Glutamatergic neuron (in vitro differentiated cells): Measurements from ENCODE around the gene CUL1. TPM values are rescaled to one million over a fixed set of nuclear protein-coding genes. Genes with fewer than 3 reads are reported as not detected.
A peak's percentile ranks its signal among the peaks of the same experiment; 100 is the strongest.

Source experiments
- DNase-seq: peaks from one replicate; pipeline ENCODE4 v3.0.0; 2022
- H3K27ac Mint-ChIP-seq: one replicate; pipeline ENCODE4 v1.8.0; 2020; ENCODE audit warnings: mild to moderate bottlenecking, mixed read lengths, inconsistent platforms; ENCODE audit not compliant: unreplicated experiment
- H3K27me3 Mint-ChIP-seq: one replicate; pipeline ENCODE4 v1.8.0; 2020; ENCODE audit warnings: mild to moderate bottlenecking, moderate library complexity, mixed read lengths, inconsistent platforms; ENCODE audit not compliant: unreplicated experiment
- H3K36me3 Mint-ChIP-seq: one replicate; pipeline ENCODE4 v1.8.0; 2020; ENCODE audit warnings: mild to moderate bottlenecking, mixed read lengths, inconsistent platforms; ENCODE audit not compliant: unreplicated experiment
- H3K4me1 Mint-ChIP-seq: one replicate; pipeline ENCODE4 v1.8.0; 2020; ENCODE audit warnings: mild to moderate bottlenecking, low read depth, mixed read lengths, inconsistent platforms; ENCODE audit not compliant: unreplicated experiment
- H3K4me3 Mint-ChIP-seq: one replicate; pipeline ENCODE4 v1.8.0; 2020; ENCODE audit warnings: mild to moderate bottlenecking, mixed read lengths, inconsistent platforms; ENCODE audit not compliant: unreplicated experiment
- H3K9me3 Mint-ChIP-seq: one replicate; pipeline ENCODE4 v1.8.0; 2020; ENCODE audit warnings: mild to moderate bottlenecking, moderate library complexity, mixed read lengths, inconsistent platforms; ENCODE audit not compliant: unreplicated experiment
- CTCF ChIP-seq: fragments of 200-600 bp; sonication (generic); IDR thresholded peaks from one replicate; pipeline ENCODE4 v1.5.0; 2021; ENCODE audit not compliant: partially characterized antibody, unreplicated experiment
- total RNA-seq: library from RNA; stranded (reverse); fragmentation: NEBNext Ultra II Directional; extraction: Animal tissue kit (Norgen Biotek cat#: 25700); gene quantifications from one replicate; pipeline ENCODE4 v1.2.1, GENCODE V29; 2021; ENCODE audit not compliant: unreplicated experiment

CUL1 gene
- total RNA-seq, 1 donor from 2014 or later = 65.0 TPM

DNA sequence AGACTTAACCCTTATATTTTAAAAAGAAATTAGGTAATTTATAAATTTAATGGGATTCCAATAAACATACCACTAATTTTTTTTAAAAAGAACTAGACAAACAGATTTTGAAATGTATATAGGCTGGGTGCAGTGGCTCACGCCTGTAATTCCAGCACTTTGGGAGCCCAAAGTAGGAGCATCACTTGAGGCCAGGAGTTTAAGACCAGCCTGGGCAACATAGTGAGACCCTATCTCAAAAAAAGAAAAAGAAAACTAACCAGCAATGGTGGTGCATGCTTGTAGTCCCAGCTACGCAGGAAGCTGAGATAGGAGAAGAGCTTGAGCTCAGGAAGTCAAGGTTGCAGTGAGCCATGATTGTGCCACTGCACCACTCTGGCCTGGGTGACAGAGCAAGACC is 122.7 kb downstream of the CUL1 start:
- Mint-ChIP-seq H3K4me1 (peaks cover 2% of the 10 kb centered on the region), H3K27me3 (no peaks in the 10 kb centered on the region), H3K27ac (no peak overlapping the region), H3K9me3 (no peaks in the 10 kb centered on the region), H3K36me3 (no peaks in the 10 kb centered on the region), H3K4me3 (no peak overlapping the region)
- TF ChIP-seq CTCF = no peak
- DNase-seq = no peak

- Mint-ChIP-seq H3K4me3 (no peak overlapping the region), H3K9me3 (no peaks in the 10 kb centered on the region), H3K4me1 (peaks cover 2% of the 10 kb centered on the region), H3K27ac (no peak overlapping the region), H3K36me3 (no peaks in the 10 kb centered on the region), H3K27me3 (no peaks in the 10 kb centered on the region)
- no peak for TF ChIP-seq CTCF
- DNase-seq = no peak
These were observed 126.2 kb downstream of the CUL1 start for GRCh38 chr7:148824864-148825263.

- Mint-ChIP-seq H3K9me3 (no peaks in the 10 kb centered on the region), H3K36me3 (no peaks in the 10 kb centered on the region), H3K27ac (no peak overlapping the region), H3K4me1 (peaks cover 2% of the 10 kb centered on the region), H3K27me3 (no peaks in the 10 kb centered on the region), H3K4me3 (no peak overlapping the region)
- no peak for DNase-seq
- TF ChIP-seq CTCF = no peak
These were observed 126.6 kb downstream of the CUL1 start for GRCh38 chr7:148825338-148825737.

- Mint-ChIP-seq H3K4me1 (no peaks in the 10 kb centered on the region), H3K9me3 (peaks cover 2% of the 10 kb centered on the region), H3K4me3 (no peak overlapping the region), H3K27ac (no peak overlapping the region), H3K27me3 (peaks cover 2% of the 10 kb centered on the region), H3K36me3 (no peaks in the 10 kb centered on the region)
- DNase-seq = no peak
- TF ChIP-seq CTCF = no peak
These were observed 130.3 kb downstream of the CUL1 start for GRCh38 chr7:148828965-148829364.

DNA sequence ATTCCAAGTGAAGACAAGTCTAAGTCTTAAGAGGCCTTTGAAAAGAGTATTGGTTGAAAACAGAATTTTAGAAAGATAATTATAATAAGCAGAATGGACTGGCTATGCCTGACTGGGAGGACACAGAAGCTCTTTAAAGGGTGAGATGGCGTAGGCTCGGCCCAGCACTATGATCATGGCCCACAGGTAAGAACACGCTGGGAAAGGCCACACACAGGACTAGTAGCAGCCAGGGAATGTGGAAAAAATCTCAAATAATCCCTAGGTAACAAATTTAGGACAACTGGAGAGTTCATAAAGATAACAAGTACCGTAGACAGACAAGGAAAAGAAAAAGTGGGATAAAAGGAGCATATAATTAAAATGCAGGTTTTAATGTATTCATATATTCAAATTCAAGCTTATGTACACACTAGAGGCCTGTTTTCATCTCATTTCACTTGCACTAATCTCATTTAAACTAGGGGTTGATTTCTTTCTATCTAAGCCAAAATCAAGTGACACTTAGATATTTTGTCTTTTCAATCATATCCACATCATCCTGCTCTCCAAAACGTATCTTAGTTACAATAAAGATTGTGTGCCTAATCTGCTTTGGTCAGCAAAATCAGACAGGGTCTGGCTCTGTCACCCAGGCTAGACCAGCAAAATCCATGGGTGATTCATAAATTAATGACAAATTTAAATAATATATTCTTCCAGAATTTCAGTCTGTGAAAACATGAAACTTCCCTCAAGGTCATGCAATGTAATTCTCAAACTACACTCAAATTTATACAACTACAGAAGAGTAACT is 132.4 kb downstream of the CUL1 start:
- no peak for TF ChIP-seq CTCF
- H3K9me3 Mint-ChIP-seq = peaks cover 2% of the 10 kb centered on the region
- peaks cover 2% of the 10 kb centered on the region for H3K27me3 Mint-ChIP-seq
- no peaks in the 10 kb centered on the region for H3K4me1 Mint-ChIP-seq
- peak overlapping the region; percentile 54 for H3K4me3 Mint-ChIP-seq
- H3K27ac Mint-ChIP-seq = no peak overlapping the region
- no peaks in the 10 kb centered on the region for H3K36me3 Mint-ChIP-seq
- no peak for DNase-seq
